ENCODE data around the gene ST8SIA5. TPM values are rescaled to one million over a fixed set of nuclear protein-coding genes. Genes with fewer than 3 reads are reported as not detected.

The ST8SIA5 gene
- total RNA-seq, 1 donor from 2014 or later = 2.1 TPM

DNA sequence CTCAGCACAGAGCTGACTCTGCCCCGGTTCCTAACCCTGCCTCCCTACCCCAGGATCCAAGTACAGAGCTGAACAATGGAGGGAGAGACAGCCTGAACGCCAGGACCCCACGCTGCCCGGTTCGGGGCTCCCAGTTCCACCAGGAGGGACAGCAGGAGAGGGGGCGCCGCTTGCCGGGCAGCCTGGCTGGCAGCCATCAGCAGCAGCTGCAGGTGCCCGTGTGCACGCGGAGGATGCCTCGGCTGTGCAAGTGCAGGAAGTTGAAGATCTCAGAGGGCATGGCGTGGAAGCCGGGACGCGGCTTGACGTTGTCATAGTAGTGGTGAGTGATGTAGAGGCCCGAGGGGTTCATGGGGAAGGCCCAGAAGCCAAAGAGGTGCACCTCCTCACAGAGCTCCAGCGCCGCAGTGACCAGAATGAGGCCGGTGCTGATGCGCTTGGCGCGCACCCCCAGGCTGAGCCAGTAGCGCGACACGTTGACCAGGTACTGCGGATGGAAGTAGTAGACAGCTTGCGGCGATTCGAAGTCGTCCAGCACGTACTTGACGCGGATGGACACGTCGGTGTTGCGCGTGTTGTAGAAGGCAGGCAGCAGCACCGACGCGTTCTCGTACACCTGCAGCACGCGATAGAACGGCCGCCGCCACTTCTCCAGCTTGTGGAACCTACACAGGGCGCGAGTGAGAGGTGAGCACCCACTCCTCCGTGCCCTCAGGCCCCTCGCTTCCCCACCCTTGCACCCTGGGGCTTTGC lies 76.8 kb downstream of the ST8SIA5 start:
- peaks cover 0 to 30% (median 3%) of the 10 kb centered on the region in 3 donors for H3K4me1 ChIP-seq (ENCODE audit: control insufficient read depth in 3 of 3, insufficient read depth in 3 of 3, low read length in 3 of 3)
- no peak overlapping the region for H3K27ac ChIP-seq (ENCODE audit: low read depth, low read length)
- no peak overlapping the region for H3K4me3 ChIP-seq (ENCODE audit: low read length in 3 of 3)
- no peak overlapping the region for H3K9ac ChIP-seq (ENCODE audit: low read depth in 1 of 3, low read length in 3 of 3)
- H3K9me3 ChIP-seq (ENCODE audit: control insufficient read depth in 3 of 3, low read length in 3 of 3) = no peaks in the 10 kb centered on the region
- peaks cover 0 to 3% (median 0%) of the 10 kb centered on the region in 3 donors for H3K36me3 ChIP-seq (ENCODE audit: control insufficient read depth in 3 of 3, insufficient read depth in 3 of 3, low read length in 3 of 3)
- H3K27me3 ChIP-seq (ENCODE audit: control insufficient read depth in 3 of 3, insufficient read depth in 3 of 3, low read length in 3 of 3) = peaks cover 0 to 2% (median 0%) of the 10 kb centered on the region in 3 donors

DNA sequence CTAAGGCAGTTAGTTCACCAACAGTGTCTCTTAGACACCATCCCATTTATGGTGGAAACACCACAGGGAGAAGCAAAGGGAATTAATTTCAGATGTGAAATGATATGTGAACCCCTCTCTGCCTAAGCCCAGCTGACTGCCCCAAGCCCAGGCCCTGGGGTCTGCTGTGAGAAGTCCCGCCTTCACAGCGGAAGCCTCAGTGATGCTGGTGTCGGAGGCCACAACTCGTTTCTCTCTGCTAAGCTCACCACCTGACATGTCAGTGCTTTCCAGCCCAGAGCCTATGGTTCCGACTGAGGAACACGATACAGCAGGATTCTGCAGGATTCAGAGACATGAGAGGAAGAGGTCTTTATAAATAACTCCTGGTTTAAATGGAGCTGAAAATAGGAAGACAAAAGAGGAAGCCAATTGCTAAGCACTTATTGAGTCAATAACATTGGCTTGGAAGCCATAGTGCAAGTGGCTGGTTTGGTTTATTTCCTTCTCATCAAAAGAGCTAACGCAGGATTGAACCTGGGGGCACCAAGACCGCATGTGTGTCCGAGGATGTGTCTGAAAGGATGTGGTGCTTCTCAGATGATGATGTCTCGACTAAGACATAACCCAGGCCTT lies 78.0 kb downstream of the ST8SIA5 start:
- Histone ChIP-seq H3K27me3 (ENCODE audit: control insufficient read depth in 3 of 3, insufficient read depth in 3 of 3, low read length in 3 of 3) (peaks cover 0 to 2% (median 0%) of the 10 kb centered on the region in 3 donors), H3K4me3 (ENCODE audit: low read length in 3 of 3) (no peak overlapping the region), H3K4me1 (ENCODE audit: control insufficient read depth in 3 of 3, insufficient read depth in 3 of 3, low read length in 3 of 3) (peaks cover 0 to 31% (median 3%) of the 10 kb centered on the region in 3 donors), H3K27ac (ENCODE audit: low read depth, low read length) (no peak overlapping the region), H3K9ac (ENCODE audit: low read depth in 1 of 3, low read length in 3 of 3) (no peak overlapping the region), H3K9me3 (ENCODE audit: control insufficient read depth in 3 of 3, low read length in 3 of 3) (no peaks in the 10 kb centered on the region), H3K36me3 (ENCODE audit: control insufficient read depth in 3 of 3, insufficient read depth in 3 of 3, low read length in 3 of 3) (peaks cover 0 to 3% (median 0%) of the 10 kb centered on the region in 3 donors)

DNA sequence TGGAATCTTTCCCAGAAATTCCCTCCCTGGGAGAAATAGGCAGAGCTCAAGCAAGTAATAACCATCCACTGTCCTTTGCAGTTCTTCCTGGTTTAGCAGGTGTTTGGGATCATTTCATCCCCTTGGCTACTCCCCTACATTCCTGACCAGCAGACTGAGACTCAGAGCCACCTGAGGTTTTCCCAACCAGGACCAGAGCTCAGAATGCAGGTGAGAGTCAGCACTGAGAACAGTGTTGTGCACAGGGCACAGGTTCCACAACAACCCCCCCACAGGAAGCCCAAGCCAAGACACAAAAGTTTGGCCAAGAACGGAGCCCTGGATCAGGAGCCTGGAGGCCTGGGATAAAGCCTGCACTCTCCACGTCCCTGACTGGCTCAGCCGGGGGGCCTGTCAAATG lies 78.8 kb downstream of the ST8SIA5 start:
- Histone ChIP-seq H3K9ac (ENCODE audit: low read depth in 1 of 3, low read length in 3 of 3) (no peak overlapping the region), H3K36me3 (ENCODE audit: control insufficient read depth in 3 of 3, insufficient read depth in 3 of 3, low read length in 3 of 3) (peaks cover 0 to 3% (median 0%) of the 10 kb centered on the region in 3 donors), H3K27me3 (ENCODE audit: control insufficient read depth in 3 of 3, insufficient read depth in 3 of 3, low read length in 3 of 3) (peaks cover 0 to 2% (median 0%) of the 10 kb centered on the region in 3 donors), H3K27ac (ENCODE audit: low read depth, low read length) (no peak overlapping the region), H3K4me3 (ENCODE audit: low read length in 3 of 3) (no peak overlapping the region), H3K4me1 (ENCODE audit: control insufficient read depth in 3 of 3, insufficient read depth in 3 of 3, low read length in 3 of 3) (peaks cover 0 to 35% (median 7%) of the 10 kb centered on the region in 3 donors), H3K9me3 (ENCODE audit: control insufficient read depth in 3 of 3, low read length in 3 of 3) (no peaks in the 10 kb centered on the region)

DNA sequence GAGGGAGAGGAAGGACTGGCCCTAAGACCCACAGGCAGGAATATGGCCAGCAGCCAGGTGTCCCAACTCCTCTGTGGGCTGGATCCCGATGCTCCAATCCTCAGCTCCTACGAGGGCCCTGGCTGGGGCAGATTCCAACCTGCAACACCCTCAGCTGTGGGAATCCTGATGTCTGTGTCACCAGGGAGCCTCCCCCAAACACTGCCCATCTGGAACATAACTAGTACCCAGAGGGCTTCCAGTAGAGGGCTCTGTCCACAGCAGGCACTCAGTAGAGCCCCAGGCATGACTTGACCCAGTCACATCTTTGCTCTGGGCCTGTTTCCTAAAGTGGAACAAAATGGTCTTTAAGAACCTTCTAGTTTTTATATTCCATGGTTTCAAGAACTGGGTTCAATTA lies 79.2 kb downstream of the ST8SIA5 start:
- Histone ChIP-seq H3K27me3 (ENCODE audit: control insufficient read depth in 3 of 3, insufficient read depth in 3 of 3, low read length in 3 of 3) (peaks cover 0 to 2% (median 0%) of the 10 kb centered on the region in 3 donors), H3K9ac (ENCODE audit: low read depth in 1 of 3, low read length in 3 of 3) (no peak overlapping the region), H3K36me3 (ENCODE audit: control insufficient read depth in 3 of 3, insufficient read depth in 3 of 3, low read length in 3 of 3) (peaks cover 0 to 3% (median 0%) of the 10 kb centered on the region in 3 donors), H3K4me1 (ENCODE audit: control insufficient read depth in 3 of 3, insufficient read depth in 3 of 3, low read length in 3 of 3) (peaks cover 0 to 35% (median 7%) of the 10 kb centered on the region in 3 donors), H3K27ac (ENCODE audit: low read depth, low read length) (no peak overlapping the region), H3K9me3 (ENCODE audit: control insufficient read depth in 3 of 3, low read length in 3 of 3) (no peaks in the 10 kb centered on the region), H3K4me3 (ENCODE audit: low read length in 3 of 3) (no peak overlapping the region)

DNA sequence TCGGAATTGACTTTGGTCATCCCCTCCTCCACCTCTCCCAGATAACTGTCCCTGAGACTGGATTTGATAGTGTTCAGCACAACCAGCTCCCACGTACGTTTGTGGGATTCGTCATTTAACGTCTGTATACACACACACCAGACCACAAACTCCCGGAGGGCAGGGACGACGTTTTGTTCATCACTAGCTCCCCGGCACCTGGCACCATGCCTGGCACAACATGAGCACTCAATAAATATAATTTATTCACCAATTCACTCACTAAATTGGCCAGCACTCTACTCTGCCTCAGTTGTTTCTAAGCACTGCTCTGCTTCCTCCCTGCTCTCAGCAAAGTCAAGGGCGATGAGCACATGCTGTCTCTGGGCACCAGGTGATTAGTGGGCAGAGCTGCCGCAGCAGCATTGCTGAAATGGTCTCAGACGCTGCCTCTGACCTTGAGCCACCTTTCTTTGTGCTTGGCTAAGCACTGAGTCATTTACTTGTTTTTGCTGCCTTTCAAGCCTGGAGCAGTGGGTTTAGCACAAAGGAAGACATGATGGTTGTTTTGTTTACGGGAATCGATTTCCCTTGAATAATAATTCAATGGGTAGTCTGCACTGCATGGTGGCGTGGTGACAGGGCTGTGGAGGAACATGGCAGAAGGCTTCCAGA lies 80.5 kb downstream of the ST8SIA5 start:
- H3K27ac ChIP-seq (ENCODE audit: low read depth, low read length) = no peak overlapping the region
- H3K4me3 ChIP-seq (ENCODE audit: low read length in 3 of 3) = no peak overlapping the region
- no peak overlapping the region for H3K9ac ChIP-seq (ENCODE audit: low read depth in 1 of 3, low read length in 3 of 3)

DNA sequence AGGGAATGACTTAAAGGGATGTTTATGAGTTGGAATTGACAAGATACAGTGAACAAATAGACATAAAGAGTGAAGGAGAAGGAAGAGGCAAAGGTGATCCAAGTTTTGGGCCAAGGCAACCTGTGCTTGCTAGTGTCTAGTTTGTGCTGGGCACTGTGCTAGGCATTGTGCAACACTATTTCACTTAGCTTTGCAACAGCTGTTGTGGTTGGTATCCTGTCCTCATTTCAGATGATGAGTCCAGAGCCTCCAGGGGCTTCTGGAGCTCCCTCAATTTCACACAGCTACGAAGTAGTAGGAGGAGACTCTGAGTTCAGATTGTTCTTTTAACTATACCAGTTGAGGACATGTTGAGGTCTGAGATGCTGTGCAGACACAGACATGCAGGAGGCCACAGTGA lies 81.7 kb downstream of the ST8SIA5 start:
- peaks cover 0 to 22% (median 4%) of the 10 kb centered on the region in 3 donors for H3K4me1 ChIP-seq (ENCODE audit: control insufficient read depth in 3 of 3, insufficient read depth in 3 of 3, low read length in 3 of 3)
- H3K4me3 ChIP-seq (ENCODE audit: low read length in 3 of 3) = no peak overlapping the region
- H3K27ac ChIP-seq (ENCODE audit: low read depth, low read length) = no peak overlapping the region
- peaks cover 0 to 1% (median 0%) of the 10 kb centered on the region in 3 donors for H3K36me3 ChIP-seq (ENCODE audit: control insufficient read depth in 3 of 3, insufficient read depth in 3 of 3, low read length in 3 of 3)
- peaks cover 0 to 2% (median 0%) of the 10 kb centered on the region in 3 donors for H3K27me3 ChIP-seq (ENCODE audit: control insufficient read depth in 3 of 3, insufficient read depth in 3 of 3, low read length in 3 of 3)
- no peak overlapping the region for H3K9ac ChIP-seq (ENCODE audit: low read depth in 1 of 3, low read length in 3 of 3)
- H3K9me3 ChIP-seq (ENCODE audit: control insufficient read depth in 3 of 3, low read length in 3 of 3) = no peaks in the 10 kb centered on the region

More for the DNA sequence above, 80.5 kb downstream of the ST8SIA5 start:
- H3K36me3 ChIP-seq (ENCODE audit: control insufficient read depth in 3 of 3, insufficient read depth in 3 of 3, low read length in 3 of 3) = peaks cover 0 to 3% (median 0%) of the 10 kb centered on the region in 3 donors
- H3K9me3 ChIP-seq (ENCODE audit: control insufficient read depth in 3 of 3, low read length in 3 of 3) = no peaks in the 10 kb centered on the region
- H3K27me3 ChIP-seq (ENCODE audit: control insufficient read depth in 3 of 3, insufficient read depth in 3 of 3, low read length in 3 of 3) = peaks cover 0 to 2% (median 0%) of the 10 kb centered on the region in 3 donors
- H3K4me1 ChIP-seq (ENCODE audit: control insufficient read depth in 3 of 3, insufficient read depth in 3 of 3, low read length in 3 of 3) = peaks cover 0 to 33% (median 7%) of the 10 kb centered on the region in 3 donors

DNA sequence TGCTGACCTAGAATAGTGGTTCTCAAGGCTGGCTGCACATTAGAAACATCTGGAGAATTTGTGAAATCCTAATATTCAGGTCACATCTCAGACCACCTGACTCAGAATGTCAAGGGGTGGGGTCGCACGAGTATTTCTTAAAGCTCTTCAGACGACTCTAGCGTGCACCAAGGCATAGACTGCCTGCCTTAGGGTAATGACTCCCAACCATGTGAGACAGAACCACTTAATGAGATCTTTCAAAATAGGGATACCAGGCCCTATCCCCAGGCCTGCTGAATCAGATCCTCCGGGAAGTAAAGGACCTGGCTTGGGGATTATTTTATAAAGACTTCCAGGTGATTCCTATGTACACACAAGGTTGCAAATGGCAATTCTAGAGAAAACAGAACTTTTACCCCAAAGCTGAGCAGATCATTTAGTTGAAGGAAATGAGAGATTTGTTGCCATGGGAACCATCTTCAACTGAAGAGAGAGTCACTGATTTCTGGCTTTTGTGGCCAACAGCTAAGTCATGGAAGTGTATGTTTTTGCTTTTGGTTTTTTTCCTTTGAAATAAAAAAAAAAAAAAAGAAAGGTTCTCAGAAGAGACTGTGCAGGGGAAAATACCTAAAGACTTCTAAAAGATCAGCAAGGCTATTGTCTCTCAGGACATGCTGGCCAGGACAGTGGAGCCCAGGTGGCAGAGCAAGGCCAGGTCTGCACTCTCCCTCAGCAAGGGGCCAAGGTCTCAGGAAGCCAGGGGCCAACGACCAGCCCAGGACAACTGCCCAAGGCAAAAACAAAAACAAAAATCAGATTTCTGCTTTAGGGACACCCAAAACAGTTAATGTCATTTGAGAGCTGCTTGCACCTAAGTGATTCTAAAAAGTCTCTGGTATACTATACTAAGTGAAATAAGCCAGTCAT lies 84.5 kb downstream of the ST8SIA5 start:
- H3K4me1 ChIP-seq (ENCODE audit: control insufficient read depth in 3 of 3, insufficient read depth in 3 of 3, low read length in 3 of 3) = peaks cover 10 to 34% (median 15%) of the 10 kb centered on the region in 3 donors
- H3K9me3 ChIP-seq (ENCODE audit: control insufficient read depth in 3 of 3, low read length in 3 of 3) = no peaks in the 10 kb centered on the region
- H3K27me3 ChIP-seq (ENCODE audit: control insufficient read depth in 3 of 3, insufficient read depth in 3 of 3, low read length in 3 of 3) = peaks cover 0 to 2% (median 0%) of the 10 kb centered on the region in 3 donors
- H3K4me3 ChIP-seq (ENCODE audit: low read length in 3 of 3) = no peak overlapping the region
- no peak overlapping the region for H3K9ac ChIP-seq (ENCODE audit: low read depth in 1 of 3, low read length in 3 of 3)
- no peaks in the 10 kb centered on the region for H3K36me3 ChIP-seq (ENCODE audit: control insufficient read depth in 3 of 3, insufficient read depth in 3 of 3, low read length in 3 of 3)
- no peak overlapping the region for H3K27ac ChIP-seq (ENCODE audit: low read depth, low read length)

DNA sequence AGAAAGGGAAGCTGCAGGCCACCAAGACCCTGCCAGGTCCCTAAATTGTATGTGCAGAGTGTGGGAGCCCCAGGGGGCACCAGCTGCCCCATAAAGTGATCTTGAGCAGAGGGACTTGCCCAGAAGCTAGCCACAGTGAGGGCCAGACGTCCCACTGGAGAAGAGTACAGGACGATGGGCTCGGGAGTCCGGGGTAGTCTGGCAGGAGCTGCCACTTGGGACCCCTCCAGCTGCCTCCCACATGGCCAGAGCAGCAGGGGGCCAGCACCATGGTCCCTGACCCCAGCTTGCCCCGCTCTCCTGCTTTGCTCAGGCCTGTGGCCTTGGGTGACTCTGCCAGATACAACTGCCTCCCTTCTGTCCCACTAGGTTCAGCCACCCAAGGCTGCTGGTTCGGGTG lies 88.2 kb downstream of the ST8SIA5 start:
- Histone ChIP-seq H3K9ac (ENCODE audit: low read depth in 1 of 3, low read length in 3 of 3) (no peak overlapping the region), H3K4me3 (ENCODE audit: low read length in 3 of 3) (no peak overlapping the region), H3K27ac (ENCODE audit: low read depth, low read length) (no peak overlapping the region), H3K4me1 (ENCODE audit: control insufficient read depth in 3 of 3, insufficient read depth in 3 of 3, low read length in 3 of 3) (peaks cover 10 to 22% (median 13%) of the 10 kb centered on the region in 3 donors), H3K9me3 (ENCODE audit: control insufficient read depth in 3 of 3, low read length in 3 of 3) (no peaks in the 10 kb centered on the region), H3K36me3 (ENCODE audit: control insufficient read depth in 3 of 3, insufficient read depth in 3 of 3, low read length in 3 of 3) (no peaks in the 10 kb centered on the region), H3K27me3 (ENCODE audit: control insufficient read depth in 3 of 3, insufficient read depth in 3 of 3, low read length in 3 of 3) (no peaks in the 10 kb centered on the region)

DNA sequence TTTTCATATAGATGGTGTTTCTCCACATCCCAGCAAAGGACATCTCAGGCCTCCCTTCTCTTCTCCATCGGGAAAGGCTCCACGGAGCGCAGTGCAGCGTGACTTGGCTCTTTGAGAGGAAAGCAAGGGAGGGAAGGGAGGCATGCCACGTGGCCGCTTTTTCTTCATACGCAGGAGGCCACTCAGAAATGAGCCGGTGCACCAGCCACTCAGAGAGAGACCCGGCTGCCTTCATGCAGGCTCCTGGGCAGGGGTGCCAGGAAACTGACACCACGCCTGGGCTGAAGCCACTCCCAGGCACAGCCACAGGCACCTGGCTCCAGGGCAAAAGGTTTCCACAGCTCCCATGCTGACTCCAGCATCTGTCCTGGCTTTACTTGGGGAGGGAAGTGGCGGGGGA lies 88.7 kb downstream of the ST8SIA5 start:
- peak overlapping the region in 1 of 3 donors; percentile 40 for H3K9ac ChIP-seq (ENCODE audit: low read depth in 1 of 3, low read length in 3 of 3)
- H3K4me1 ChIP-seq (ENCODE audit: control insufficient read depth in 3 of 3, insufficient read depth in 3 of 3, low read length in 3 of 3) = peaks cover 10 to 21% (median 11%) of the 10 kb centered on the region in 3 donors
- H3K9me3 ChIP-seq (ENCODE audit: control insufficient read depth in 3 of 3, low read length in 3 of 3) = no peaks in the 10 kb centered on the region
- H3K36me3 ChIP-seq (ENCODE audit: control insufficient read depth in 3 of 3, insufficient read depth in 3 of 3, low read length in 3 of 3) = no peaks in the 10 kb centered on the region
- H3K27ac ChIP-seq (ENCODE audit: low read depth, low read length) = peak overlapping the region; percentile 28
- no peak overlapping the region for H3K4me3 ChIP-seq (ENCODE audit: low read length in 3 of 3)
- no peaks in the 10 kb centered on the region for H3K27me3 ChIP-seq (ENCODE audit: control insufficient read depth in 3 of 3, insufficient read depth in 3 of 3, low read length in 3 of 3)

All from skeletal muscle tissue (tissue), 4 donors.